Measurements from ENCODE around the gene ABCB1.
"Not testable (repeated sequence)": the region's sequence is repeated elsewhere in the genome, so short reads cannot be mapped to it uniquely, and the experiment has no call there.

The ABCB1 gene

DNA sequence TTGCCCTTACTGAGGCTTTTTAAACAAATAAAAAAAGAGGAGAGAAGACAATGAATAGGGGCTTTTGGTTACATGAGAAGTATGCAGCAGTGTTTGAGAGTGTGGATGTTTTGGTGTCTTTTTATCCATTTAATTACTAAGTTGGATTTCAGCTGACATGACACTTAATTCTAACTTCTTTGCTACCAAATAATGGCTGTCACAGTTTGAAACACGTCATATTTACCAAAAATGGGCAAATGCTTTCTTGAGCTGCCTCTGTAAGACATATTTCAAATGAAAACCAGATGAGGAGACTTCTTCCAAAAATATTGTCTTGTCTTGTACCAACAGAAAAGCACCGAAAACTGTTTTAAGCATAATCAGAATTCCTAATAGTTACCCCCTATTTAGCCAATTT lies 129.2 kb downstream of the ABCB1 start:
- Histone ChIP-seq H3K4me3 (no peak overlapping the region), H4K20me1 (no peaks in the 10 kb centered on the region; a peak in 1 of 22 replicates), H3K27ac (no peak overlapping the region), H3K4me2 (no peak overlapping the region), H3K36me3 (peaks cover 0 to 11% (median 0%) of the 10 kb centered on the region in 11 experiments; a peak in 3 of 22 replicates), H3K9me3 (replicated peaks in 1 of 11) (peaks cover 0 to 6% (median 0%) of the 10 kb centered on the region in 11 experiments; a peak in 5 of 22 replicates), H3K27me3 (peaks cover 0 to 5% (median 0%) of the 10 kb centered on the region in 11 experiments; a peak in 1 of 22 replicates), H3K4me1 (peaks cover 17 to 37% (median 31%) of the 10 kb centered on the region in 10 experiments), H3K9ac (no peak overlapping the region)
- TF ChIP-seq Cebpa-rat (IDR thresholded peaks at IDR 0.05) = no peak

DNA sequence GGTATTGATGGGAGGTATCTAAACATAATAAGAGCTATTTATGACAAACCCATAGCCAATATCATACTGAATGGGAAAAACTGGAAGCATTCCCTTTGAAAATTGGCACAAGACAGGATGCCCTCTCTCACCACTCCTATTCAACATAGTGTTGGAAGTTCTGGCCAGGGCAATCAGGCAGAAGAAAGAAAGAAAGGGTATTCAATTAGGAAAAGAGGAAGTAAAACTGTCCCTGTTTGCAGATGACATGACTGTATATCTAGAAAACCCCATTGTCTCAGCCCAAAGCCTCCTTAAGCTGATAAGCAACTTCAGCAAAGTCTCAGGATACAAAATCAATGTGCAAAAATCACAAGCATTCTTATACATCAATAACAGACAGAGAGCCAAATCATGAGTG lies 131.5 kb downstream of the ABCB1 start:
- not testable (repeated sequence) for H3K27me3 ChIP-seq; H3K9ac ChIP-seq; H4K20me1 ChIP-seq; H3K4me2 ChIP-seq; H3K9me3 ChIP-seq (replicated peaks in 1 of 11); H3K4me3 ChIP-seq; H3K27ac ChIP-seq
- Histone ChIP-seq H3K4me1 (peaks cover 15 to 19% (median 16%) of the 10 kb centered on the region in 10 experiments), H3K36me3 (peaks cover 0 to 19% (median 7%) of the 10 kb centered on the region in 11 experiments; a peak in 9 of 22 replicates)

DNA sequence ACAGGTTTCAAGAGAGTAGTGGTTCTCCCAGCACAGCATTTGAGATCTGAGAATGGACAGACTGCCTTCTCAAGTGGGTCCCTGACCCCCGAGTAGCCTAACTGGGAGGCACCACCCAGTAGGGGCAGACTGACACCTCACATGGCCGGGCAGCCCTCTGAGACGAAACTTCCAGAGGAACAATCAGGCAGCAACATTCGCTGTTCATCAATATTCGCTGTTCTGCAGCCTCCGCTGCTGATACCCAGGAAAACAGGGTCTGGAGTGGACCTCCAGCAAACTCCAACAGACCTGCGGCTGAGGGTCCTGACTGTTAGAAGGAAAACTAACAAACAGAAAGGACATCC lies 135.2 kb downstream of the ABCB1 start:
- H3K4me1 ChIP-seq; H3K27me3 ChIP-seq; H3K9me3 ChIP-seq (replicated peaks in 1 of 11); H3K4me2 ChIP-seq; H4K20me1 ChIP-seq; H3K4me3 ChIP-seq; H3K27ac ChIP-seq; H3K9ac ChIP-seq: not testable (repeated sequence)
- H3K36me3 ChIP-seq = peaks cover 3 to 39% (median 24%) of the 10 kb centered on the region in 11 experiments; a peak in 20 of 22 replicates

DNA sequence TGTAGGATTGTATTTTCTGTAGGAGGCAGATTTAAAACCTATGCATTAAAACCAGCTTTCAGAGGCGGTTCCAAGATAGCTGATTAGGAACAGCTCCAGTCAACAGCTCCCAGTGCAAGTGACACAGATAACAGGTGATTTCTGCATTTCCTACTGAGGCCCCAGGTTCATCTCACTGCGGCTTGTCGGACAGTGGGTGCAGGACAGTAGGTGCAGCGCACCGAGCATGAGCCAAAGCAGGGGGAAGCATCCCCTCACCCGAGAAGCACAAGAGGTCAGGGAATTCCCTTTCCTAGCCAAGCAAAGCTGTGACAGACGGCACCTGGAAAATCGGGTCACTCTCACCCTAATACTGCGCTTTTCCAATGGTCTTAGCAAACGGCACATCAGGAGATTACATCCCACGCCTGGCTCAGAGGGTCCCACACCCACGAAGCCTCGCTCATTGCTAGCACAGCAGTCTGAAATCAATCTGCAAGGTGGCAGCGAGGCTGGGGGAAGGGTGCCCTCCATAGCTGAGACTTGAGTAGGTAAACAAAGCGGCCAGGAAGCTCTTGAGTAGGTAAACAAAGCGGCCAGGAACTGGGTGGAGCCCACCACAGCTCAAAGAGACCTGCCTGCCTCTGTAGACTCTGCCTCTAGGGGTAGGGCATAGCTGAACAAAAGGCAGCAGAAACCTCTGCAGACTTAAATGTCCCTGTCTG lies 135.7 kb downstream of the ABCB1 start:
- H3K36me3 ChIP-seq = peaks cover 3 to 44% (median 27%) of the 10 kb centered on the region in 11 experiments; a peak in 20 of 22 replicates
- not testable (repeated sequence) for H3K4me2 ChIP-seq; H3K27me3 ChIP-seq; H3K4me1 ChIP-seq; H3K4me3 ChIP-seq; H3K27ac ChIP-seq; H4K20me1 ChIP-seq; H3K9ac ChIP-seq; H3K9me3 ChIP-seq (replicated peaks in 1 of 11)

DNA sequence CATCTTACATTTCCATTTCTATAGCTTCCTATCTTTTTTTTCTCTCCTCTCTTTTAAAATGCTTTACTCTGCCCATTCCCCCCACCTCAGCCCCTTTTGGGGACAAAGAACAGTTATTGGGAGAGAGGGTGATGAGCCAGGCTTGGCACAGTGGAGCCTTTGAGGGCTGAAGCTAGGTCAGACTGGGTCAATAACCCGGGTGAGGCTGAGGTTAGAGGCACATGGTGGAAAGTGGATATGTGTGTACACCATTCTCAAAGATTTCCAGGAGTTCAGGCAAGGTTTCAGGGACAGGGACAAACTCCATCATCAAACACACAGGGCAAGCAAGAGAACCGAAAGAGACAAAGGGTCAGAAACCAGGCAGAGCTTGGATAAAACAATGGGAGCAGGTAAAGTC lies 136.7 kb downstream of the ABCB1 start:
- Histone ChIP-seq H3K27me3 (no peaks in the 10 kb centered on the region), H3K27ac (no peak overlapping the region), H3K9ac (no peak overlapping the region), H3K4me1 (no peaks in the 10 kb centered on the region; a peak in 1 of 20 replicates), H4K20me1 (no peaks in the 10 kb centered on the region), H3K4me2 (no peak overlapping the region), H3K9me3 (replicated peaks in 1 of 11) (peaks cover 0 to 6% (median 0%) of the 10 kb centered on the region in 11 experiments; a peak in 3 of 22 replicates), H3K4me3 (no peak overlapping the region), H3K36me3 (peaks cover 3 to 53% (median 32%) of the 10 kb centered on the region in 11 experiments; a peak in 20 of 22 replicates)
- TF ChIP-seq Cebpa-rat (IDR thresholded peaks at IDR 0.05) = no peak

DNA sequence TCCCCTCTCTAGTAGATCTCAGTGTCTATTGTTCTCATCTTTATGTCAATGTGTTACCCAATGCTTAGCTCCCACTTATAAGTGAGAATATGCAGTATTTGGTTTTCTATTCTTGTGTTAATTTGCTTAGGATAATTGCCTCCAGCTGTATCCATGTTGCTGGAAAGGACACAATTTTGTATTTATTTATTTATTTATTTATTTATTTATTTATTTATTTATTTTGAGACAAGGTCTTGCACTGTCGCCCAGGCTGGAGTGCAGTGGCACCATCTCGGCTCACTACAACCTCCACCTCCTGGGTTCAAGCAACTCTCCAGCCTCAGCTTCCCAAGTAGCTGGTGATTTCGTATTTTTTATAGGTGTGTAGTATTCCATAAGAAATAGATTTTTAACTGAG lies 140.2 kb downstream of the ABCB1 start:
- not testable (repeated sequence) for H3K27me3 ChIP-seq; H4K20me1 ChIP-seq; H3K4me1 ChIP-seq; H3K4me3 ChIP-seq; H3K27ac ChIP-seq; H3K4me2 ChIP-seq; H3K9ac ChIP-seq; H3K9me3 ChIP-seq (replicated peaks in 1 of 11)
- peaks cover 9 to 72% (median 44%) of the 10 kb centered on the region in 11 experiments; a peak in 20 of 22 replicates for H3K36me3 ChIP-seq

DNA sequence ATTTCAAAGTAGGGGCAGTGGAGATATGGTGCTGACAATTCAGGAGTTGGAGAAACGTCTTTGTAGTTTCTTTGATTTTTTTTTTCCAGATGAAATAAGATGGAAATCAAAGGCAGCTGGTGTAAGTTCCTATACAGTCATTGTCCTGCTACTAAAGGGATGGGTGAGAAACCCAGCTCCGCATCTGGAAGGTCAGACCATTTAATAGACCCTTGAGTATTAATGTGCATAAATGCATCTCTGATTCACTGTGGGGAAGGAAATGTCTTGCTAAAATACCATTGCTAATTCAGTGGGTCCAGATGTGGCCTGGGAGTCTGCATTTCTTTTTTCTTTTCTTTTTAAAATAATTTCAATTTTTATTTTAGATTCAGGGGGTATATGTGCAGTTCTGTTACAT lies 140.7 kb downstream of the ABCB1 start:
- TF ChIP-seq Cebpa-rat (IDR thresholded peaks at IDR 0.05) = no peak
- H3K9ac ChIP-seq = no peak overlapping the region

DNA sequence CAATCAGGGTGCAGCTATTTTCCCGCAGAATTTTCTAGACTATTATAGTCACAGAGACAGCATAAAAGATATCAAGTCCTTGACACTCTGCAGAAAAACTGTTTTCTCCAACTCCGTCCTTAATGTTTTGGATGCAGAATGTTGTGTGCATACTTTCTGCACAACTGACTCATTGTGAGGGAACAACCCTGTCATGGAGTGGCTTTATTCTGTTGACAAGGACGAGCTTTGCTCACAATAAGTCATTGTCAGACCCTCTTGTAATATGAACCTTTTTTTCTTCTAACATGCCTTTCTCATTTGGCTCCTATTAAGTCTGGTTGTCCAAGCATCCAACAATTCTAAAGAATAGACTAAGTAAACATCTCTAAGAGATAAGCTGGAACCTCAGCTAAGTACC lies 142.5 kb downstream of the ABCB1 start:
- 0 out of 22 replicates have a peak, but pooled peaks cover 0 to 4% (median 0%) of the 10 kb centered on the region in 11 experiments for H3K9me3 ChIP-seq (replicated peaks in 1 of 11)
- no peaks in the 10 kb centered on the region for H3K4me1 ChIP-seq
- no peaks in the 10 kb centered on the region for H4K20me1 ChIP-seq
- no peak overlapping the region for H3K4me2 ChIP-seq
- no peak for TF ChIP-seq Cebpa-rat (IDR thresholded peaks at IDR 0.05)
- H3K27ac ChIP-seq = no peak overlapping the region
- no peaks in the 10 kb centered on the region for H3K27me3 ChIP-seq
- H3K9ac ChIP-seq = no peak overlapping the region
- H3K36me3 ChIP-seq = peaks cover 9 to 60% (median 37%) of the 10 kb centered on the region in 11 experiments; a peak in 18 of 22 replicates
- H3K4me3 ChIP-seq = no peak overlapping the region

More for the DNA sequence above, 140.7 kb downstream of the ABCB1 start:
- Histone ChIP-seq H3K27me3 (no peaks in the 10 kb centered on the region), H3K4me3 (no peak overlapping the region), H3K27ac (no peak overlapping the region), H3K4me1 (no peaks in the 10 kb centered on the region), H3K4me2 (no peak overlapping the region), H4K20me1 (no peaks in the 10 kb centered on the region), H3K36me3 (peaks cover 9 to 72% (median 40%) of the 10 kb centered on the region in 11 experiments; a peak in 20 of 22 replicates), H3K9me3 (replicated peaks in 1 of 11) (peaks cover 0 to 4% (median 0%) of the 10 kb centered on the region in 11 experiments; a peak in 1 of 22 replicates)

DNA sequence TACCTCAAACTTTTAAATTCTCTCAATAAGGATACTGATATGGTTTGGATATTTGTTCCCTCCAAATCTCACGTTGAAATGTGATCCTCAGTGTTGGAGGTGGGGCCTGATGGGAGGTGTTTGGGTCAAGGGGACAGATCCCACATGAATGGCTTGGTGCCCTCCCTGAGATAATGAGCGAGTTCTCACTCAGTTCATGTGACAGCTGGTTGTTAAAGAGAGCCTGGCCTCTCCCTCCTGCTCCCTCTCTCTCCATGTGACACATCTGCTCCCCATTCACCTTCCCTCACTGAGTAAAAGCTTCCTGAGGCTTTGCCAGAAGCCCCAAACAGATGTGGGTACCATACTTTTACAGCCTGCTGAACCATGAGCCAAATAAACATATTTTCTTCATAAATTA lies 144.4 kb downstream of the ABCB1 start:
- no peaks in the 10 kb centered on the region for H3K27me3 ChIP-seq
- H3K4me1 ChIP-seq = no peaks in the 10 kb centered on the region
- peaks cover 8 to 59% (median 44%) of the 10 kb centered on the region in 11 experiments; a peak in 17 of 22 replicates for H3K36me3 ChIP-seq
- no peaks in the 10 kb centered on the region for H4K20me1 ChIP-seq
- no peak for TF ChIP-seq Cebpa-rat (IDR thresholded peaks at IDR 0.05)
- H3K27ac ChIP-seq = no peak overlapping the region
- no peak overlapping the region for H3K9ac ChIP-seq
- H3K4me2 ChIP-seq = no peak overlapping the region
- H3K4me3 ChIP-seq = no peak overlapping the region
- 0 out of 22 replicates have a peak, but pooled peaks cover 0 to 4% (median 0%) of the 10 kb centered on the region in 11 experiments for H3K9me3 ChIP-seq (replicated peaks in 1 of 11)

Measured in BLaER1 treated with 17β-estradiol and CSF1 and Interleukin-3, amounts not matched to agents 10 nM and 100 nM (cell line).